ENCODE measurements around the gene TTC12. TPM values are rescaled to one million over a fixed set of nuclear protein-coding genes. Genes with fewer than 3 reads are reported as not detected.

TTC12 gene
- total and polyA plus RNA-seq, 9 of the 15 experiments (the other 6 are each of a cell fraction or from before 2014, with no cell fraction given) = 5.1 to 19.9 (median 13.4) TPM

DNA sequence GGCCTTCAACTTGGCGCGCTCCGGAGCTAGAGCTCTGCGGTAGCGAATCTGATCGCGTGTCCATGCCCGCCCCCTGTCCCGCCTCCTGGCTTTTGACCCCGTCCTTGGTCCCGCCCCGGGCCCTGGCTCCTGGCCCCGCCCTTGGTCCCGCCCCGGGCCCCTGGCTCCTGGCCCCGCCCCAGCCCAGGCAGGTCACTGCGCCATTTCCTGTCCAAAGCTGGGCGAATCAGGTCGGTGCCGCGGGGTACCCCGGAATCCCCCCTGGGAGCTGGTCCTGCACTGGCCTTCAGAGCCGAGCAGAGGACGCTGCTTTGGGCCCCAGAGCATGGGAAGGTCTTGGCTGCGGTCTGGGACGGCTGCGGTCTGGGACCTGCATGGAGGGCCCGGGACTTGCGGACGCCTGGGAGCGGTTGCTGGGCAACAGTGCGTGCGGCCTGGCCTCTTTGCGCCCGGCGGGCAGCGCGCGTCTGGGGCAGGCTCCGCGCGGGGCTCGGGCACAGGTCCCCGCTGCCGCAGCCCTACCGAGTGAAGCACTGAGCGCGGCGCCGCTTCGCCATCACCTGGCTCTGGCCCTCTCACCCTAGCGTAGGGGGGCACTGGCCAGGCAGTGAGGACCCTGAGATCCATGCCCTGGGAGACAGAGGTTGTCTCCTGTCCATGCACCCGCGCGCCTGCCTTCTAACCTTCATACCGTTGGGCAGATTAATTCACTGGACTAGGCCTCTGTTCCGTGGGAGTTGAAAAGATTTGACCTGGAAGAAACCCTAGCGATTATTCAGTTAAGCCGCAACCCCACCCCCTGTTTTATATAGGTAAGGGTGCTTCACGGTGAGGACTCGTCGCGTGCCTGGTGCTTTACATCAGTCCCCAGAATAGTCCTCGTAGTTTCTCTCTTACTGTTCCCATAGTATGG is at the start of gene TTC12 (continued):
- TF ChIP-seq ZNF165 (CRISPR knock-in tag; IDR thresholded peaks at IDR 0.05; ENCODE audit: borderline replicate concordance) = no peak
- TF ChIP-seq MAZ (CRISPR knock-in tag; conservative IDR thresholded peaks at IDR 0.05 in 1 of 2, IDR thresholded peaks at IDR 0.05 in 1 of 2) = peak; percentile 49 to 58; a peak in 2 of 4 replicates
- TF ChIP-seq, protein P1, sequence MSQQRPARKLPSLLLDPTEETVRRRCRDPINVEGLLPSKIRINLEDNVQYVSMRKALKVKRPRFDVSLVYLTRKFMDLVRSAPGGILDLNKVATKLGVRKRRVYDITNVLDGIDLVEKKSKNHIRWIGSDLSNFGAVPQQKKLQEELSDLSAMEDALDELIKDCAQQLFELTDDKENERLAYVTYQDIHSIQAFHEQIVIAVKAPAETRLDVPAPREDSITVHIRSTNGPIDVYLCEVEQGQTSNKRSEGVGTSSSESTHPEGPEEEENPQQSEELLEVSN (IDR thresholded peaks at IDR 0.05; ENCODE audit: borderline replicate concordance in 1 of 2, extremely low read depth in 1 of 2, insufficient read depth in 1 of 2, insufficient read length in 1 of 2, low read depth in 1 of 2, low read length in 1 of 2, poor library complexity in 1 of 2, severe bottlenecking in 1 of 2) = peak; percentile 92 to 94
- peak; percentile 87; the same call in 1 of the 2 replicates for TF ChIP-seq PHF8 (IDR thresholded peaks at IDR 0.05; ENCODE audit: borderline replicate concordance, low read length)
- TF ChIP-seq NR2C1 (IDR thresholded peaks at IDR 0.05) = peak; percentile 92
- TF ChIP-seq NR2C1 (tag; IDR thresholded peaks at IDR 0.05) = peak; percentile 92
- TF ChIP-seq RB1 (IDR thresholded peaks at IDR 0.05; ENCODE audit: low read depth) = peak; percentile 48; the same call in 1 of the 2 replicates
- no peak for TF ChIP-seq HMG20A (CRISPR knock-in tag; conservative IDR thresholded peaks at IDR 0.05)
- TF ChIP-seq, protein P2, sequence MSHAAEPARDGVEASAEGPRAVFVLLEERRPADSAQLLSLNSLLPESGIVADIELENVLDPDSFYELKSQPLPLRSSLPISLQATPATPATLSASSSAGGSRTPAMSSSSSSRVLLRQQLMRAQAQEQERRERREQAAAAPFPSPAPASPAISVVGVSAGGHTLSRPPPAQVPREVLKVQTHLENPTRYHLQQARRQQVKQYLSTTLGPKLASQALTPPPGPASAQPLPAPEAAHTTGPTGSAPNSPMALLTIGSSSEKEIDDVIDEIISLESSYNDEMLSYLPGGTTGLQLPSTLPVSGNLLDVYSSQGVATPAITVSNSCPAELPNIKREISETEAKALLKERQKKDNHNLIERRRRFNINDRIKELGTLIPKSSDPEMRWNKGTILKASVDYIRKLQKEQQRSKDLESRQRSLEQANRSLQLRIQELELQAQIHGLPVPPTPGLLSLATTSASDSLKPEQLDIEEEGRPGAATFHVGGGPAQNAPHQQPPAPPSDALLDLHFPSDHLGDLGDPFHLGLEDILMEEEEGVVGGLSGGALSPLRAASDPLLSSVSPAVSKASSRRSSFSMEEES (CRISPR knock-in tag; IDR thresholded peaks at IDR 0.05) = no peak
- peak; percentile 91 for TF ChIP-seq ZFX (CRISPR knock-in tag; IDR thresholded peaks at IDR 0.05)
- TF ChIP-seq ELF4 (CRISPR knock-in tag; IDR thresholded peaks at IDR 0.05) = no peak
- 0 out of 2 replicates have a peak, but pooled peaks have one; percentile 18 for TF ChIP-seq ZNF263 (CRISPR knock-in tag; IDR thresholded peaks at IDR 0.05; ENCODE audit: borderline replicate concordance)
- TF ChIP-seq, protein P3, sequence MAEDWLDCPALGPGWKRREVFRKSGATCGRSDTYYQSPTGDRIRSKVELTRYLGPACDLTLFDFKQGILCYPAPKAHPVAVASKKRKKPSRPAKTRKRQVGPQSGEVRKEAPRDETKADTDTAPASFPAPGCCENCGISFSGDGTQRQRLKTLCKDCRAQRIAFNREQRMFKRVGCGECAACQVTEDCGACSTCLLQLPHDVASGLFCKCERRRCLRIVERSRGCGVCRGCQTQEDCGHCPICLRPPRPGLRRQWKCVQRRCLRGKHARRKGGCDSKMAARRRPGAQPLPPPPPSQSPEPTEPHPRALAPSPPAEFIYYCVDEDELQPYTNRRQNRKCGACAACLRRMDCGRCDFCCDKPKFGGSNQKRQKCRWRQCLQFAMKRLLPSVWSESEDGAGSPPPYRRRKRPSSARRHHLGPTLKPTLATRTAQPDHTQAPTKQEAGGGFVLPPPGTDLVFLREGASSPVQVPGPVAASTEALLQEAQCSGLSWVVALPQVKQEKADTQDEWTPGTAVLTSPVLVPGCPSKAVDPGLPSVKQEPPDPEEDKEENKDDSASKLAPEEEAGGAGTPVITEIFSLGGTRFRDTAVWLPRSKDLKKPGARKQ (CRISPR knock-in tag; IDR thresholded peaks at IDR 0.05) = no peak
- peak; percentile 53; the same call in 1 of the 2 replicates for TF ChIP-seq CREB1 (IDR thresholded peaks at IDR 0.05)
- TF ChIP-seq CREB1 (CRISPR knock-in tag; IDR thresholded peaks at IDR 0.05) = peak; percentile 52; the same call in 1 of the 2 replicates
- TF ChIP-seq, protein P4, sequence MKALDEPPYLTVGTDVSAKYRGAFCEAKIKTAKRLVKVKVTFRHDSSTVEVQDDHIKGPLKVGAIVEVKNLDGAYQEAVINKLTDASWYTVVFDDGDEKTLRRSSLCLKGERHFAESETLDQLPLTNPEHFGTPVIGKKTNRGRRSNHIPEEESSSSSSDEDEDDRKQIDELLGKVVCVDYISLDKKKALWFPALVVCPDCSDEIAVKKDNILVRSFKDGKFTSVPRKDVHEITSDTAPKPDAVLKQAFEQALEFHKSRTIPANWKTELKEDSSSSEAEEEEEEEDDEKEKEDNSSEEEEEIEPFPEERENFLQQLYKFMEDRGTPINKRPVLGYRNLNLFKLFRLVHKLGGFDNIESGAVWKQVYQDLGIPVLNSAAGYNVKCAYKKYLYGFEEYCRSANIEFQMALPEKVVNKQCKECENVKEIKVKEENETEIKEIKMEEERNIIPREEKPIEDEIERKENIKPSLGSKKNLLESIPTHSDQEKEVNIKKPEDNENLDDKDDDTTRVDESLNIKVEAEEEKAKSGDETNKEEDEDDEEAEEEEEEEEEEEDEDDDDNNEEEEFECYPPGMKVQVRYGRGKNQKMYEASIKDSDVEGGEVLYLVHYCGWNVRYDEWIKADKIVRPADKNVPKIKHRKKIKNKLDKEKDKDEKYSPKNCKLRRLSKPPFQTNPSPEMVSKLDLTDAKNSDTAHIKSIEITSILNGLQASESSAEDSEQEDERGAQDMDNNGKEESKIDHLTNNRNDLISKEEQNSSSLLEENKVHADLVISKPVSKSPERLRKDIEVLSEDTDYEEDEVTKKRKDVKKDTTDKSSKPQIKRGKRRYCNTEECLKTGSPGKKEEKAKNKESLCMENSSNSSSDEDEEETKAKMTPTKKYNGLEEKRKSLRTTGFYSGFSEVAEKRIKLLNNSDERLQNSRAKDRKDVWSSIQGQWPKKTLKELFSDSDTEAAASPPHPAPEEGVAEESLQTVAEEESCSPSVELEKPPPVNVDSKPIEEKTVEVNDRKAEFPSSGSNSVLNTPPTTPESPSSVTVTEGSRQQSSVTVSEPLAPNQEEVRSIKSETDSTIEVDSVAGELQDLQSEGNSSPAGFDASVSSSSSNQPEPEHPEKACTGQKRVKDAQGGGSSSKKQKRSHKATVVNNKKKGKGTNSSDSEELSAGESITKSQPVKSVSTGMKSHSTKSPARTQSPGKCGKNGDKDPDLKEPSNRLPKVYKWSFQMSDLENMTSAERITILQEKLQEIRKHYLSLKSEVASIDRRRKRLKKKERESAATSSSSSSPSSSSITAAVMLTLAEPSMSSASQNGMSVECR (CRISPR knock-in tag; IDR thresholded peaks at IDR 0.05) = peak; percentile 98
